HepG2 (cell line): ENCODE data around the gene CSKMT. TPM values are rescaled to one million over a fixed set of nuclear protein-coding genes. Genes with fewer than 3 reads are reported as not detected.

Experiments used
- ATF7-NPFF ChIP-seq: sonication (generic); formaldehyde crosslinking; IDR thresholded peaks from 2 replicates; pipeline ENCODE4 v1.8.1; 2023; ENCODE audit warnings: mild to moderate bottlenecking, low read depth, missing genetic modification reagents, moderate library complexity
- ESRRA ChIP-seq: sonication (generic); formaldehyde crosslinking; IDR thresholded peaks from 2 replicates; pipeline ENCODE4 v1.5.1; 2020; ENCODE audit warnings: mild to moderate bottlenecking, low read depth, missing genetic modification reagents
- ETV5 ChIP-seq: IDR thresholded peaks from 2 replicates; pipeline ENCODE4 v1.6.1; 2018; ENCODE audit warnings: missing biosample characterization, missing genetic modification reagents, inconsistent platforms, borderline replicate concordance
- FOXO1 ChIP-seq: sonication (generic); formaldehyde crosslinking; IDR thresholded peaks from 2 replicates; pipeline ENCODE4 v1.4.0; 2020; ENCODE audit warnings: missing genetic modification reagents
- GATAD2A ChIP-seq: IDR thresholded peaks from 2 replicates; pipeline ENCODE4 v1.6.1; 2016
- GMEB1 ChIP-seq: sonication (generic); formaldehyde crosslinking; IDR thresholded peaks from 2 replicates; pipeline ENCODE4 v1.5.1; 2020; ENCODE audit warnings: missing genetic modification reagents, mild to moderate bottlenecking, borderline replicate concordance
- JUNB ChIP-seq: sonication (generic); formaldehyde crosslinking; IDR thresholded peaks from 2 replicates; pipeline ENCODE4 v1.8.0; 2022; ENCODE audit warnings: missing genetic modification reagents, mild to moderate bottlenecking, borderline replicate concordance
- KMT2B ChIP-seq: IDR thresholded peaks from 2 replicates; pipeline ENCODE4 v1.6.1; 2016; ENCODE audit warnings: missing genetic modification reagents, missing compliant biosample characterization
- MLLT10 ChIP-seq: sonication (generic); formaldehyde crosslinking; IDR thresholded peaks from 2 replicates; pipeline ENCODE4 v1.4.0; 2020; ENCODE audit warnings: missing genetic modification reagents
- NPAS2 ChIP-seq: sonication (generic); formaldehyde crosslinking; IDR thresholded peaks from 2 replicates; pipeline ENCODE4 v1.8.0; 2022; ENCODE audit warnings: mild to moderate bottlenecking, missing genetic modification reagents, borderline replicate concordance
- PRDM15 ChIP-seq: sonication (generic); formaldehyde crosslinking; IDR thresholded peaks from 2 replicates; pipeline ENCODE4 v1.4.0; 2020; ENCODE audit warnings: missing genetic modification reagents
- RCOR2 ChIP-seq: IDR thresholded peaks from 2 replicates; pipeline ENCODE4 v1.6.1; 2016; ENCODE audit warnings: missing biosample characterization, missing genetic modification reagents
- SP1 ChIP-seq, 2 experiments: fragments of 450-650 bp in 1 of 2; sonication (generic) in 1 of 2; formaldehyde crosslinking in 1 of 2; IDR thresholded peaks; 2 replicates each; pipeline versions ENCODE4 v1.4.0 to v1.6.1; 2016 to 2020; ENCODE audit warnings: missing genetic modification reagents in 1 of 2
- THAP7 ChIP-seq: sonication (generic); formaldehyde crosslinking; IDR thresholded peaks from 2 replicates; pipeline ENCODE4 v1.8.1; 2023; ENCODE audit warnings: mild to moderate bottlenecking, missing genetic modification reagents
- THYN1 ChIP-seq: sonication (generic); formaldehyde crosslinking; IDR thresholded peaks from 2 replicates; pipeline ENCODE4 v1.8.1; 2023; ENCODE audit warnings: low read depth, mild to moderate bottlenecking, moderate library complexity, missing genetic modification reagents, borderline replicate concordance
- TIGD3 ChIP-seq: sonication (generic); formaldehyde crosslinking; IDR thresholded peaks from 2 replicates; pipeline ENCODE4 v1.5.1; 2020; ENCODE audit warnings: mild to moderate bottlenecking, missing genetic modification reagents, borderline replicate concordance
- TP53 ChIP-seq: sonication (generic); formaldehyde crosslinking; conservative IDR thresholded peaks from 2 replicates; pipeline ENCODE4 v1.4.0; 2020; ENCODE audit warnings: missing genetic modification reagents
- ZFP82 ChIP-seq: sonication (generic); formaldehyde crosslinking; IDR thresholded peaks from 2 replicates; pipeline ENCODE4 v1.5.1; 2020; ENCODE audit warnings: mild to moderate bottlenecking, missing genetic modification reagents, borderline replicate concordance
- ZNF329 ChIP-seq: sonication (generic); formaldehyde crosslinking; IDR thresholded peaks from 2 replicates; pipeline ENCODE4 v1.9.0; 2021; ENCODE audit warnings: low read depth, mild to moderate bottlenecking, missing genetic modification reagents
- ZNF547 ChIP-seq: sonication (generic); formaldehyde crosslinking; IDR thresholded peaks from 2 replicates; pipeline ENCODE4 v1.5.1; 2020; ENCODE audit warnings: mild to moderate bottlenecking, missing genetic modification reagents
- ZNF576 ChIP-seq: sonication (generic); formaldehyde crosslinking; IDR thresholded peaks from 2 replicates; pipeline ENCODE4 v1.4.0; 2020; ENCODE audit warnings: mild to moderate bottlenecking, missing genetic modification reagents
- ZNF670 ChIP-seq: sonication (generic); formaldehyde crosslinking; IDR thresholded peaks from 2 replicates; pipeline ENCODE4 v1.8.0; 2022; ENCODE audit warnings: mild to moderate bottlenecking, missing genetic modification reagents, borderline replicate concordance
- polyA plus RNA-seq, 8 experiments: library from polyadenylated mRNA; depleted of rRNA in 3 of 8; stranded (reverse) in 7 of 8; unstranded in 1 of 8; fragments of >200 nt; fragmentation: Illumina TruSeq in 4 of 8; extraction: Trizol in 4 of 8; gene quantifications; 2 replicates each; pipeline versions ENCODE4 v1.2.1 to v1.2.3, GENCODE V29; 2011 to 2016; ENCODE audit warnings: low read depth in 4 of 8, missing spikeins in 1 of 8, mixed read lengths in 1 of 8; ENCODE audit not compliant: insufficient read depth in 1 of 8
- total RNA-seq, 5 experiments: library from RNA; depleted of rRNA; stranded (reverse); fragments of >200 nt; fragmentation: Illumina TruSeq; extraction: Trizol; gene quantifications; 2 replicates each; pipeline ENCODE4 v1.2.3, GENCODE V29; 2016; ENCODE audit warnings: low read depth in 1 of 5

CSKMT gene
- total and polyA plus RNA-seq, 2 of the 13 experiments (the other 11 are each of a cell fraction or from before 2014, with no cell fraction given): 7.6 to 31.8 TPM

GRCh38 chr11:62664405-62665074 lies 572 bp upstream of the CSKMT start (continued):
- TF ChIP-seq TIGD3: 0 out of 2 replicates have a peak, but pooled peaks have one; percentile 11
- TF ChIP-seq GATAD2A (CRISPR knock-in tag): no peak
- no peak for TF ChIP-seq ETV5 (CRISPR knock-in tag)
- TF ChIP-seq THYN1: no peak
- TF ChIP-seq GMEB1 (CRISPR knock-in tag): no peak
- no peak; the same call in 1 of the 2 replicates for TF ChIP-seq PRDM15 (CRISPR knock-in tag)
- TF ChIP-seq SP1 (IDR thresholded peaks at IDR 0.05): no peak
- TF ChIP-seq SP1 (CRISPR knock-in tag; IDR thresholded peaks at IDR 0.05): no peak
- TF ChIP-seq THAP7 (CRISPR knock-in tag): no peak
- 0 out of 2 replicates have a peak, but pooled peaks have one; percentile 20 for TF ChIP-seq ZNF670 (CRISPR knock-in tag)
- TF ChIP-seq KMT2B (CRISPR knock-in tag): no peak
- TF ChIP-seq ESRRA (CRISPR knock-in tag): no peak
- TF ChIP-seq MLLT10 (CRISPR knock-in tag): no peak
- no peak for TF ChIP-seq TP53 (CRISPR knock-in tag)
- no peak for TF ChIP-seq ZFP82 (CRISPR knock-in tag)
- TF ChIP-seq JUNB (CRISPR knock-in tag): no peak
- TF ChIP-seq FOXO1: no peak
- TF ChIP-seq ATF7-NPFF: no peak
- TF ChIP-seq RCOR2 (CRISPR knock-in tag): no peak
- no peak for TF ChIP-seq ZNF576 (CRISPR knock-in tag)
- TF ChIP-seq ZNF329 (CRISPR knock-in tag): 0 out of 2 replicates have a peak, but pooled peaks have one; percentile 29
- TF ChIP-seq NPAS2 (CRISPR knock-in tag): no peak
- TF ChIP-seq ZNF547 (CRISPR knock-in tag): no peak
